Thoracic aorta (tissue), 2 donors: Measurements from ENCODE around the gene ADTRP. TPM values are rescaled to one million over a fixed set of nuclear protein-coding genes. Genes with fewer than 3 reads are reported as not detected.

ENCODE experiments used
- ATAC-seq: fragments of 150-250 bp; one replicate; pipeline ENCODE4 v1.8.0; 2017; ENCODE audit warnings: low read depth; ENCODE audit not compliant: insufficient number of reproducible peaks, low FRiP score
- DNase-seq: peaks from one replicate; pipeline ENCODE4 v3.0.0-alpha.2; 2020; ENCODE audit warnings: low spot score
- H3K27ac ChIP-seq, 2 donors: fragments of 200-600 bp; sonication (generic); 1 replicate in 1 of 2; 2 replicates in 1 of 2; pipeline ENCODE4 v1.5.1; 2016; ENCODE audit warnings: mild to moderate bottlenecking in 2 of 2, moderate library complexity in 2 of 2
- H3K27me3 ChIP-seq: fragments of 200-600 bp; sonication (generic); replicated peaks from 2 replicates; pipeline ENCODE4 v1.6.0; 2016; ENCODE audit warnings: mild to moderate bottlenecking; ENCODE audit not compliant: insufficient read depth
- H3K36me3 ChIP-seq: fragments of 200-600 bp; sonication (generic); one replicate; pipeline ENCODE4 v1.5.1; 2016
- H3K4me1 ChIP-seq, 2 donors: fragments of 200-600 bp; sonication (generic); 1 replicate in 1 of 2; 2 replicates in 1 of 2; pipeline versions ENCODE4 v1.5.1 to v1.6.0; 2016; ENCODE audit warnings: low read depth in 2 of 2, mild to moderate bottlenecking in 1 of 2; ENCODE audit not compliant: control insufficient read depth in 1 of 2
- H3K4me3 ChIP-seq: fragments of 200-600 bp; sonication (generic); 2 replicates; pipeline ENCODE4 v1.5.1; 2016; ENCODE audit warnings: mild to moderate bottlenecking
- H3K9me3 ChIP-seq: fragments of 200-600 bp; sonication (generic); 2 replicates; pipeline ENCODE4 v1.5.1; 2016
- CTCF ChIP-seq: fragments of 200-600 bp; sonication (generic); IDR thresholded peaks from one replicate; pipeline ENCODE4 v1.5.1; 2019; ENCODE audit warnings: antibody characterized with exemption
- total RNA-seq, 2 donors: library from RNA; depleted of rRNA; stranded (reverse); fragments of >200 nt; gene quantifications; one replicate each; pipeline versions ENCODE4 v1.1.0 to v1.2.3, GENCODE V29; 2016

ADTRP gene
- total RNA-seq, 2 donors from 2014 or later: not detected

DNA sequence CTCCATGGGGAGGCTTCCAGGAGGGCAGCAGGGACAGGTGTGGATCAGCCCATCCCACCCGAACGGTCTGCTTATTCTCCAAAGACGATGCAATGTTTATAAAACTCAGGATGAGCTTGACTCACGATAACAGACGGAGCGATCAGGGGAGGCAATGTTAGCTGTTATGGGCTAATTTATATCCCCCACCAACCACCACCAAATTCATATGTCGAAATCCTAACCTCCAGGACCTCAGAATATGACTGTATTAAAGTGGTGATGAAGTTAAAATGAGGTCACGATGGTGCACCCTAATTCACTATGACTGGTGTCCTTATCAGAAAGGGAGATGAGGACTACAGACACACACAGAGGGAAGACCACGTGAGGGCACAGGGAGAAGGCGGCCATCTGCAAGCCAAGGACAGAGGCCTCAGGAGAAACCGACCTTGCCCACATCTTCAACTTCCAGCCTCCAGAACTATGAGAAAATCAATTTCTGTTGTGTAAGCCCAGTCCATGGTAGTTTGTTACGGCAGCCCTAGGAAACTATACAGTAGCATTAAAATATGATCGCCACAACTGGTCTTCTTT lies 7.0 kb downstream of the ADTRP start:
- Histone ChIP-seq H3K27ac (peak overlapping the region; percentile 84 to 96), H3K36me3 (no peaks in the 10 kb centered on the region), H3K9me3 (no peaks in the 10 kb centered on the region), H3K27me3 (no peaks in the 10 kb centered on the region), H3K4me1 (peaks cover 21 to 40% of the 10 kb centered on the region in 2 donors), H3K4me3 (no peak overlapping the region)
- ATAC-seq: no peak
- TF ChIP-seq CTCF: no peak
- DNase-seq: no peak

- Histone ChIP-seq H3K36me3 (no peaks in the 10 kb centered on the region), H3K27me3 (no peaks in the 10 kb centered on the region), H3K9me3 (no peaks in the 10 kb centered on the region), H3K4me1 (peaks cover 28 to 47% of the 10 kb centered on the region in 2 donors), H3K4me3 (peak overlapping the region; percentile 51), H3K27ac (peak overlapping the region; percentile 84 to 96)
- ATAC-seq (peak; percentile 85), DNase-seq (peak; percentile 70)
- TF ChIP-seq CTCF: no peak
Observed at GRCh38 chr6:11770546-11771466, 7.8 kb downstream of the ADTRP start.

GRCh38 chr6:11769811-11770545 lies 8.6 kb downstream of the ADTRP start:
- no peak for DNase-seq
- H3K27ac ChIP-seq: peak overlapping the region; percentile 84 to 96
- peaks cover 29 to 55% of the 10 kb centered on the region in 2 donors for H3K4me1 ChIP-seq
- ATAC-seq: no peak
- H3K36me3 ChIP-seq: no peaks in the 10 kb centered on the region
- H3K4me3 ChIP-seq: peak overlapping the region; percentile 51
- no peak for TF ChIP-seq CTCF
- H3K9me3 ChIP-seq: no peaks in the 10 kb centered on the region
- no peaks in the 10 kb centered on the region for H3K27me3 ChIP-seq

DNA sequence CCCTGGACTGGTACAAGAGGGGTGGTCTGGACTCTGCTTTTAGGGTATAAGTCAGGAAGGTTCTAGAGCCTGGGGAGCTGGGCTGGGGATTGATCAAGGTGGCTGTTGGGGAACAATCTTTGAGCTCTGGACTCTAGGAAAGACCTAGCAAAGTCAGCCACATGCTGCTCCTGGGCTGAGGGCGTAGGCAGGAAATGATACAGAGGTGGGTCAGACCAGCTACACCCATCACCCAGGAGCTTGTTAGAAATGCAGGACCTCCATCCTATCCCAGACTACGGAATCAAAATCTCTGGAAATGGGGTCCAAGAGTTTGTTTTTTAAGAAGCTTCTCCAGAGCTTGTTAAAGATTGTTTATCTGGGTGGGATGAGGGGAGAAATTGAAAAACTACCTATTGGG lies 9.4 kb downstream of the ADTRP start:
- peak overlapping the region; percentile 4 to 96 for H3K27ac ChIP-seq
- no peak for TF ChIP-seq CTCF
- no peak overlapping the region for H3K4me3 ChIP-seq
- peaks cover 33 to 63% of the 10 kb centered on the region in 2 donors for H3K4me1 ChIP-seq
- ATAC-seq (no peak), DNase-seq (no peak)
- H3K9me3 ChIP-seq: no peaks in the 10 kb centered on the region
- no peaks in the 10 kb centered on the region for H3K27me3 ChIP-seq
- H3K36me3 ChIP-seq: no peaks in the 10 kb centered on the region
